GM19240 (cell line): Measurements from ENCODE around the gene PLEKHF1.
"Not testable (repeated sequence)": the region's sequence is repeated elsewhere in the genome, so short reads cannot be mapped to it uniquely, and the experiment has no call there.

Experiments
- DNase-seq: peaks from one replicate; pipeline ENCODE4 v3.0.0; 2011; ENCODE audit warnings: low spot score; ENCODE audit not compliant: insufficient read length

Gene PLEKHF1, protein sequence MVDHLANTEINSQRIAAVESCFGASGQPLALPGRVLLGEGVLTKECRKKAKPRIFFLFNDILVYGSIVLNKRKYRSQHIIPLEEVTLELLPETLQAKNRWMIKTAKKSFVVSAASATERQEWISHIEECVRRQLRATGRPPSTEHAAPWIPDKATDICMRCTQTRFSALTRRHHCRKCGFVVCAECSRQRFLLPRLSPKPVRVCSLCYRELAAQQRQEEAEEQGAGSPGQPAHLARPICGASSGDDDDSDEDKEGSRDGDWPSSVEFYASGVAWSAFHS

GRCh38 chr19:29665215-29665825, at the start of gene PLEKHF1:
PLEKHF1 (plus strand) TSS chr19:29665461; CDS start chr19:29673840, 8,379 bp downstream.
- peak; percentile 87 for DNase-seq

GRCh38 chr19:29615891-29616425, 49.3 kb upstream of the PLEKHF1 start:
- no peak for DNase-seq

DNA sequence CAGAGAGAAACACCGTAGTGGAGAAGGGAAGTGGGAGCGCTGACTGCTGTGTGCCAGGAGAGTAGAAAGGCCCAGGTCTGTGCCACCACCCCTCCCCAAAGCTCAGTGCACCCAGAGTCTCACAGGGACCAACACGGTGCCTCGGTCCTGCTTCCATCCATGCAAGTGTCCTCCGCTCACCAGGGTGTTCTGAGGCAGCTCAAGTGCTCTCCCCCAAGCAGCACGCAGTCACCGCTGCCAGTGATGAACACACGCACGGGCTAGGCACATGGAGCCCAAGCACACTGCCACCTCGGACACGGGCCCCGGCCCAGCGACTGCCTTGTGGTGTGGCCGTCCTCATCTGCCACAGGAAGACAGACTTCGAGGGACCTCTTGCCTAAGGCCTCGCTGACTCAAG, 48.7 kb upstream of the PLEKHF1 start:
- no peak for DNase-seq

DNA sequence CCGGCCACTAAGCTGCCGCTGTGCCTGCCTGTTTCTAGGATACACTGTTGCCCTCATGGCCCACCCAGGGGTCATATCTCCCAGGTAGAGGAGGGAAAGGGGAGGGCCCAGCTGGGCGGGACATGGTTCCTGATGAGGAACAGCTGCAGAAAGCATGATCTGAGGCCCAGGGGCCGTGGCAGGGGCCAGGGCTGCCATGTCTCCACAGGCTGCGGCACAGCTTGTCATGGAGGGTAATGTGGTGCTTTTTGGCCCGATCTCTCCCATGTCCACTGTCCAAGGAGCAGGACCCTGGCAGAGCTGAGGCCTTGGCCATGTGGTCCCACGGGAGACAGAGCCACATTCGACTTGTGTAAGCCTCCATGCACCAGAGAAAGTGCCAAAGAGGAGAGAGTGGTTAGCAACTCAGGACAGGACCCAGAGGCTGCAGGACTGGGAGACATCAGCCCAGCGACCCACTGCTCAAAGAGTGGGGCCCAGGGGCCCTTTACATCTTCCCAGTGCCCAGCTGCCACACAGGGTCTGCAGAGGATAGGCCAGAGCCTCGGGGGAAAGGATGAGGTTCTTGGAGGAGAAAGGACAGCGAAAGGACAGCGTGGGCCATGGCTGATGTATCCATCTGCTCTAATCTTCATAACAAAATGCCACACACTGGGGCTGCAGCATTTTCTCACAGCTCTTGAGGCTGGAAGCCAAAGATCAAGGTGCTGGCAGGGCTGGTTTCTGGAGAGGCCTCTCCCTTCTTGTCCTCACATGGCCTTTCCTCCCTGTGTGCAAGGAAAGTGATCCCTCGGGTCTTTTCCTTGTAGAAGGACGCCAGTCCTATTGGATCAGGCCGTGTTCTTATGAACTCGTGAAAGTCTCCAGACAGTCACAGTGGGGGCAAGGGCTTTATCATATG, 47.6 kb upstream of the PLEKHF1 start:
- no peak for DNase-seq

- no peak for DNase-seq
These were observed 46.8 kb upstream of the PLEKHF1 start for GRCh38 chr19:29618434-29618833.

DNA sequence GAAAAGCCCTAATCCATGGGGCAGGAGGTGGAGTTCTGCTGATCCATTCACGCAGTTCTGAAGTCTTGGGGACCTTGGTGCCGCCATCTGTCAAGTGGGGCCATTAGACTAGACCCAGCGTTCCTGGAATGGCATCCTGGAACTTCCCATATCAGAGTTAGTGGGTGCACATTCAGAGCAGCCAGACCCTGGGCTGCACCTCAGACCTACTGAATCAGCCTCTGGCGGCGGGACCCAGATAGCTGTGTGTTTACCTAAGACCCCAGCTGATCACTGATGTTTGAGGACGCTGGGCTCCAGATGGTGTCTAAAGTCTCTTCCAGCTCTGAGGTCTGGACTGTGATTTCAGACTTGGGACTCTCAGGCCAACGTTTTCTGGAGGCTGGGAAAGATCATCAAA, 46.4 kb upstream of the PLEKHF1 start:
- no peak for DNase-seq

DNA sequence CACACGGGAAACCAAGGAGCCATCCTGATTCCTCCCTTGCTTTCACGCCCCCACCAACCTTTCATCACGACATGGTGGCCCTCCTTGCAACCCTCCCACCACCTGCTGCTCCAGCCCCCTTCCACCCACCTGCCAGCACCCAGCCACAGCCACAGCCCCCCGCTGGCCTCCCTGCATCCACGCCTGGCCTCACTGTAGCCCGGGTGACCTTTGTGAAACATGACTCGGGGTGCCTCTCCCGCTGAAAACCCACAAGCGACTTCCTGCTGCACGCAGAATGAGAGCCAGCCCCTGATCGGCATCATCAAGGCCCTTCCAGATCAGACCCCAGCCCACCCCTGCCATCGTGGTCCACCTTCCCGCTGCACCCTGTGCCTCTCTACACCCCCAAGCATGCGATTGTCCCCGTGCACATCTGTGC, 44.3 kb upstream of the PLEKHF1 start:
- DNase-seq: no peak

GRCh38 chr19:29622166-29623070, 42.8 kb upstream of the PLEKHF1 start:
- DNase-seq: no peak

GRCh38 chr19:29623726-29624488, 41.4 kb upstream of the PLEKHF1 start:
- no peak for DNase-seq

DNA sequence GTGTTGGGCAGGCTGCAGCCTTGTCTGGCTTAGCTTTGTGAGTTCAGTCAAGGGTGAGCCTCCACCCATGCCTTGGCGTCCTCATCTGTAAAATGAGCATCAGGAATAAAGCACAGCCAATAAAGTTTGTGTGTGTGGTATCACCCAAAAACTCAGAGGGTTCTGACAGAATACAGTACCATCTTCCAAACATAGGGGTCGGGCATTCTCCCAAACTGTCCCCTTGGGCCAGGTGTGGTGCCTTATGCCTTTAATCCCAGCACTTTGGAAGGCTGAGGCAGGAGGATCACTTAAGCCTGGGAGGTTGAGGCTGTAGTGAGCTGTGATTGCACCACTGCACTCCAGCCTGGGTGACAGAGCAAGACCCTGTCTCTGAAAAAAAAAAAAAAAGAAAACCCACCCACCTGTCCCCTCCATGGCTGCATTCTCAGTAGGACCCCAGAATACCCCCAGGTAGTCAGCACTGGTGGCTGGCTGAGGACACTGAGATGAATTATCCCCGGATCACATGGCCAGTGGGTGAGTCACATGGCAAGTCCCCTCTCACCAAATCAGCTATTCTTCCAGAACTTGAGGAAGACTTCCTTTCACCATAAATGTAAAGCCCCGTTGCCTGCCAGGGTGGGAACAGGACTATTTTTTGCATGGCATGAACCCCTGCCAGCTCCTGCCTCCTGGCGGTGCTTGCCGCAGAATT, 40.6 kb upstream of the PLEKHF1 start:
- no peak for DNase-seq

DNA sequence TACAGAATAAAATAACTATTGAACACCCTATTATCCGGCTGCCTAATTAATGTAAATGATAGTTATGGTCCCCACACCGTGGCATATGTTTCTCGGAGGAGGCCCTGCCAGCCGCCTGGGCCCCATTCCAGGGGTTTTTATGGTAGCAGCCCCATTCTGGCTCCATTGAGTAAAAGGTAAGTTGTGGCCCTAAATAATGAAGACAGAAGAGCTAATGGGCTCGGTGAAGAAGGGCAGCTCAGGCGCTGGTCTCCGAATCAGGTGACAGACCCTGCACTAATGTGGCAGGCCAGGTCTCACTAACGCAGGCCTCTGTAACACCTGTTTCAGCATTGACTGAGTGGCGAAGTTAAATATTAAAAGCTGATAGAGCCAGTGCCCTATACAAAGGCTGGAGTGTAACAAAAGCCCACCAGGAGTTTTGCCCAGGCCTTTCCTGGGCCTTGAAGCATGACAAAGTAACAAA, 40.0 kb upstream of the PLEKHF1 start:
- no peak for DNase-seq

GRCh38 chr19:29626386-29626785, 38.9 kb upstream of the PLEKHF1 start:
- DNase-seq: no peak

GRCh38 chr19:29626832-29627231, 38.4 kb upstream of the PLEKHF1 start:
- not testable (repeated sequence) for DNase-seq

GRCh38 chr19:29628661-29629385, 36.4 kb upstream of the PLEKHF1 start:
- no peak for DNase-seq

DNA sequence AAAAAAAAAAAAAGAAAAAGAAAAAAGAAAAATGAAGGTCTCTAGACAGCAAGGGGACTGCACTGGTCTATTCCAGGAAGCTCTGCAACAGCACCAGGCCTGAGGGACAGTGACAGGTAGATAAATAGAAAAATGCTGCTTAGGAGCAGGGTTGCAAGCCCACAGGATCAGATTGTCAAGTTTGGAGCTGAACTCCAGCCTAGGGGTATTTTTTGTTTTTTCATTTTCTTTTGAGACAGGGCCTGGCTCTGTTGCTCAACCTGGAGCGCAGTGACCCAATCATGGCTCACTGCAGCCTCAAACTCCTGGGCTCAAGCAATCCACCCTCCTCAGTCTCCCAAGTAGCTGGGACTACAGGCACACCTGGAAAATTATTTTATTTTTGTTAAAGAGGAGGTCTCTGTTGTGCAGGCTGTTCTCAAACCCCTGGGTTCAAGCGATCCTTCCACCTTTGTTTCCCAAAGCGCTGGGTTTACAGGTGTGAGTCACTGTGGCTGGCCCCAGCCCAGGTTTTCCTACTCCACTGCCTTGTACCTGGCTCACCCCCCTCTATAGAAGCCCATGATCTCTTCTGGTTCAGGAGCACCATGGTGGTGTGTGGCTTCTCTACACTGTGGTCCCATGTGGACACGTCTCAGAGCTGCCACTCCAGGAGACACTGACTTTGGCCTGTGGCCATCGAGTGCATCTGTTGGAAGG, 35.3 kb upstream of the PLEKHF1 start:
- DNase-seq: no peak

DNA sequence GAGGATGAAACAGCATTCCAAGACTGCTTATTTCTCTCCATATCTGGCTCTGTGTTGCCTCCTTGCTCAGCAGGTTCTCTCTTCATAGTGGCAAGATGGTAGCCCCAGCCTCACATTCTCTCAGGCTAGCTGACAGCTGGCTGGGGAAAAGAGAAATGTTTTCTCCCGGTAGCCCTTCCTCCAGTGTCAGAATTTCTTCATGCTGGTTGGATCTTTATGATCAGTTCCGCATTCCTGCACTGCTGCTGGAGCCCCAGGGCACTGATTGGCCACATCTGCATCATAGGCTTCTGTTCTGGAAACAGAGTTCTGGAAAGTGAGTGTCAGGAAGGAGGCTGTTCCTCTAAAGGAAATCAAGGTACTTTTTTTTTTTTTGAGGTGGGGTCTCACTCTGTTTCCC, 34.6 kb upstream of the PLEKHF1 start:
- no peak for DNase-seq

- DNase-seq: no peak
These were observed 33.8 kb upstream of the PLEKHF1 start for GRCh38 chr19:29631450-29631849.

- DNase-seq: no peak
These were observed 31.3 kb upstream of the PLEKHF1 start for GRCh38 chr19:29634002-29634401.
